HFF-Myc (cell line): Measurements from ENCODE around the gene NOCT.
"Not testable (repeated sequence)": the region's sequence is repeated elsewhere in the genome, so short reads cannot be mapped to it uniquely, and the experiment has no call there.

ENCODE experiments used
- DNase-seq: peaks from one replicate; pipeline ENCODE4 v3.0.0-alpha.2; 2011; ENCODE audit warnings: low read depth; ENCODE audit errors: extremely low read depth
- H3K4me3 ChIP-seq: replicated peaks from 2 replicates; pipeline ENCODE4 v1.5.1; 2011; ENCODE audit warnings: low read depth, mild to moderate bottlenecking, control low read depth, low read length
- TF ChIP-seq, protein P1 (sequence below): IDR thresholded peaks from 2 replicates; pipeline ENCODE4 v1.5.1; 2012; ENCODE audit warnings: mild to moderate bottlenecking, low read depth, low read length, control low read depth; ENCODE audit errors: missing control alignments

Gene NOCT

GRCh38 chr4:139028191-139028661 lies 12.6 kb downstream of the NOCT start:
- H3K4me3 ChIP-seq: no peak overlapping the region
- DNase-seq: no peak
- TF ChIP-seq, protein P1, sequence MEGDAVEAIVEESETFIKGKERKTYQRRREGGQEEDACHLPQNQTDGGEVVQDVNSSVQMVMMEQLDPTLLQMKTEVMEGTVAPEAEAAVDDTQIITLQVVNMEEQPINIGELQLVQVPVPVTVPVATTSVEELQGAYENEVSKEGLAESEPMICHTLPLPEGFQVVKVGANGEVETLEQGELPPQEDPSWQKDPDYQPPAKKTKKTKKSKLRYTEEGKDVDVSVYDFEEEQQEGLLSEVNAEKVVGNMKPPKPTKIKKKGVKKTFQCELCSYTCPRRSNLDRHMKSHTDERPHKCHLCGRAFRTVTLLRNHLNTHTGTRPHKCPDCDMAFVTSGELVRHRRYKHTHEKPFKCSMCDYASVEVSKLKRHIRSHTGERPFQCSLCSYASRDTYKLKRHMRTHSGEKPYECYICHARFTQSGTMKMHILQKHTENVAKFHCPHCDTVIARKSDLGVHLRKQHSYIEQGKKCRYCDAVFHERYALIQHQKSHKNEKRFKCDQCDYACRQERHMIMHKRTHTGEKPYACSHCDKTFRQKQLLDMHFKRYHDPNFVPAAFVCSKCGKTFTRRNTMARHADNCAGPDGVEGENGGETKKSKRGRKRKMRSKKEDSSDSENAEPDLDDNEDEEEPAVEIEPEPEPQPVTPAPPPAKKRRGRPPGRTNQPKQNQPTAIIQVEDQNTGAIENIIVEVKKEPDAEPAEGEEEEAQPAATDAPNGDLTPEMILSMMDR: no peak

DNA sequence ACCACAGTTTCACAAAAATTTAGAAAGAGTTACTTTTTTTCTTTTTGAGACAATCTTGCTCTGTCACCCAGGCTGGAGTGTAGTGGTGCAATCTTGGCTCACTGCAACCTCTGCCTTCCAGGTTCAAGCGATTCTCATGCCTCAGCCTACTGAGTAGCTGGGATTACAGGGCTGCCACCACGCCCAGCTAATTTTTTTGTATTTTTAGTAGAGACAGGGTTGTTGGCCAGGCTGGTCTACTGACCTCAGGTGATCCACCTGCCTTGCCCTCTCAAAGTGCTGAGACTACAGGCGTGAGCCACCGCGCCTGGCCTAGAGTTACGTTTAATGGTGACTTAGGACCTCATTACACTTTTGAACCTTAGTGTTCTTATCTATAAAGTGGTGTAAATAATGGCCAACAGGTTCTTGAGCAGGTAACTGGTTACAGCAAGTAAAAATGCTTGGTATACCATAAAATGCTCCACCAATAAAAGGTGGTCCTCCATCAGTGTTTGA lies 14.3 kb downstream of the NOCT start:
- DNase-seq, H3K4me3 ChIP-seq: not testable (repeated sequence)

DNA sequence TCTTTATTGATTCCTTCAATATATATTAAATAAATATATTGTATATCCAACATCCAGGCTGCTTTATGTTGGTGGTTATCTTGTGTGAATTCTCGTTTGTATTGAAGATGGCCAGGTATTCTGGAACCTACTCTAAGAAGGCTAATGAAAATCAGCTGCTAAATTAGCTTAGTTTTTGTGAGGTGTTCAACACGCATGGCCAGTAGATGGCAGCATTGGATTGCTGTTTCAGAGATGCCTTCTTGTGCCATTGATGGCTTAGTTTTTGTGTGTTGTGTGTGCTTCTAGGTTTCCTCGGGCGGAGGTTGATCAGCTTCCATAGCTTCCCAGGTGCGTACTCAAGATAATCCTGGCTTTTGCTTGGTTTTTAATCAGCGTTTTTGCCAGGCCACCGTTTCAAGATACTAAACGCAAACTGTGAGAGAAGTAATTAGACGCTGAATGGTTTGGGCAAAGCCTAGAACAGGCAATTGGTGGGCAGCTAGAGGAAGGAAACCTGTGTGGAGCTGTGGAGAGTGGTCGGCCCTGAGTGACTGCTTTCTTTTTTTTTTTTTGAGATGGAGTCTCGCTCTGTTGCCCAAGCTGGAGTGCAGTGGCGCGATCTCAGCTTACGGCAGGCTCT lies 15.1 kb downstream of the NOCT start:
- TF ChIP-seq, protein P1: peak; percentile 81
- H3K4me3 ChIP-seq: no peak overlapping the region

DNA sequence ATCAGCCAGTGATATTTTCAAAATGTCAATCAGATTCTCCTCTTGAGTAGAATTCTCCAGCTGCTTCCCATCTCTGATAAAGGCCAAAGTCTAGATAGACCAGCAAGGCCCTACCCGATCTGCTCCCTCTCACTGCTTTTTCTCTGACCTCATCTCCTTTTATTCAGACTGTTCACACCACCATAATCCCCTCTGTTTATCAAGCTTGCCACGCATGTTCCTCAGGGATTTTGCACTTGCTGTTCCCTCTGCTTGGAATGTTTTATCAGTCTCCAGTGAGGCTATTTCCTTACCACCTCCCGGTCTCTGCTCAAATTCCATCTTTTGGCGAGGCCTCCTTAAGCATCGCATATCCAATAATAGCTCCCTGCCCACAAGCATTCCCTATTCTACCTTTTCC lies 20.1 kb downstream of the NOCT start:
- TF ChIP-seq, protein P1: no peak
- no peak overlapping the region for H3K4me3 ChIP-seq
- no peak for DNase-seq

More for the DNA sequence above, 15.1 kb downstream of the NOCT start:
- peak; percentile 72 for DNase-seq

DNA sequence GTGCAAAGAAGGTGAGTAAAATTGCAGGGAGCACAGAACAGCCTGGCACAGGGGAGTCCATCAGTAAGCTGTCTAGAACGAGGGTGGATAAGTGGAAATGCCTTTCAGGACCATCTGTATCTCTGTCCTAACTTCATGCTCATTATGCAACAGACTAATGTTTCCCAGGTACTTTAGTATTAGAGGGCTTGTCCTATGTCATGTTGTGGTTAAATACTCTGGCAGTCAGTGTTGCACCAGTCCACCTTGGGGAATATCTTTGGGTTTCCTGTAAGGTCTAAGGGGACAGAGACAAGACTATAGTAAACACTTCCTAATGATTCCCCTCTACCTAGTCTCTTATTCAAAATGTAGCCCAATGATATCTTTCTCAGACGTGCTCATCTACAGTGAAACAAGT lies 21.3 kb downstream of the NOCT start:
- no peak for DNase-seq

GRCh38 chr4:139038874-139039443 lies 23.4 kb downstream of the NOCT start:
- DNase-seq: no peak
- no peak overlapping the region for H3K4me3 ChIP-seq
- TF ChIP-seq, protein P1: no peak

More for the DNA sequence above, 21.3 kb downstream of the NOCT start:
- TF ChIP-seq, protein P1: no peak
- no peak overlapping the region for H3K4me3 ChIP-seq

DNA sequence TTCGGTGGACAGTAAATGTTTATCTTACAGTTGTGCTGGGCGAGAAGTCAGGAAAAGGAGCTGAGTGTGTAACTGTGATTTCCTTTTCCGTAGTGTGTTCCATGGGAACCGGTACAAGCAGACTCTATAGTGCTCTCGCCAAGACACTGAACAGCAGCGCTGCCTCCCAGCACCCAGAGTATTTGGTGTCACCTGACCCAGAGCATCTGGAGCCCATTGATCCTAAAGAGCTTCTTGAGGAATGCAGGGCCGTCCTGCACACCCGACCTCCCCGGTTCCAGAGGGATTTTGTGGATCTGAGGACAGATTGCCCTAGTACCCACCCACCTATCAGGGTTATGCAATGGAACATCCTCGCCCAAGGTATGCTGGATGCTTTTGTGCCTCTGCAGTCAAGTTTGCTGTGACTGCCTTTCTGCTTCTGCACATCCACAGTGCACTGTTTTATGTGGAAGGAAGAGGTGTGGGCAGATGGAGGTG lies 27.4 kb downstream of the NOCT start:
- DNase-seq: peak; percentile 19
- H3K4me3 ChIP-seq: no peak overlapping the region
- TF ChIP-seq, protein P1: no peak
